NCI-H345 treated with DMSO at 0.1 percent for 48 hours (cell line): ENCODE measurements around the gene NRAP.

Experiments used
- DNase-seq: peaks from one replicate; lab custom pipeline; 2025; ENCODE audit not compliant: unreplicated experiment; lab: John Stamatoyannopoulos, UW

Gene NRAP

DNA sequence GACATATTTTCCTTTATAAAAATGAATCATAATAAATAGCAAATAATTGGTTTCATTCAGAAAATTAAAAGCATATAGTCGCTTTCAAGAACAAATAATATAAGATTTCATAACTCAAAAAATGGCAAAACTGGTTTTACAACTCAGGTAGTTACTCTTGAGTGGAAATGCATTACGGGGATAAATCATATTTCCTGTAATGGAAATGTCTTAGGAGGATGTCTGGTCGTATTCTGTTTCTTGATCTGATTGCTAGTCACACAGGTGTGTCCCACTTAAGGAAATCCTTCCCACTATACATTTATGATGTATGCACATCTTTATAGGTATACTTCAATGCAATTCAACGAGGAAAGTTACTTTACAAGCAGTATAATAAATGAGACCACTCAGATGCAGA, 20.7 kb downstream of the NRAP start:
- no peak for DNase-seq

DNA sequence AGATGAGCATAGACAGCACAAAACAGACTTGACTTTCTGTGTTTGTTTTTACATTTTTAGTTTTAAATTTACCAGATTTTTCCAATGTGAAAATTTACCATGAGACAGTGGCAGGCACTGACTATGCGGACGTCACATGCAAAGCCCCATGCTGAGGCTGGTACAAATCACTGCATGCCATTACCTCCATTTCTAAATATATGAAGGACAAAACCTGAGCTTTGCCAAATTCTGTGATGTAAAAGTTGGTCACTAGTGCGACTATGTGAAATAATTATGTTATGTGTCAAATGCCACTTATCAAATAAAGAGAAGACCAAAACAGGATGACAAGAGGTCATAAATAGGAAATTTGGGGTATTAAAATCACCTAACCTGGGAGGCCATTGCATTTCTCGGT, 22.1 kb downstream of the NRAP start:
- no peak for DNase-seq

DNA sequence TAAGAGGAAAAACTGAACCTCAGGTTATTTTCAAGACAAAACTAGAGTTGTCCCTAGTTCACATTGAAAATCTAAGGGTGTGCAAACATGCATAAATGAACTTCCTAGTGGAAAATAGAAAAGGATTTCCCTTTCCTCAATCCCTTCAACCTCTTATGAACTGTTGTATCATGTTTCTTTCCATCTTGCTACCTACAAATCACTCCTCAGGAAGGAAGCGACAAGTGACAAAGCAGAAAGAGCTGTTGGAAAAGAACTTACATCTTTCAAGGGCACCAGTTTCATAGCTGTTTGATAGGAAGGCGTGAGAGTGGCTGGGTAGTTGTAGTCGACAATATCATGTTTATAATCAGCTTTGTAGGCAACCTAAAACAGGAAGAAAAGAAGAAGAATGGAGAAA, 23.9 kb downstream of the NRAP start:
- no peak for DNase-seq

DNA sequence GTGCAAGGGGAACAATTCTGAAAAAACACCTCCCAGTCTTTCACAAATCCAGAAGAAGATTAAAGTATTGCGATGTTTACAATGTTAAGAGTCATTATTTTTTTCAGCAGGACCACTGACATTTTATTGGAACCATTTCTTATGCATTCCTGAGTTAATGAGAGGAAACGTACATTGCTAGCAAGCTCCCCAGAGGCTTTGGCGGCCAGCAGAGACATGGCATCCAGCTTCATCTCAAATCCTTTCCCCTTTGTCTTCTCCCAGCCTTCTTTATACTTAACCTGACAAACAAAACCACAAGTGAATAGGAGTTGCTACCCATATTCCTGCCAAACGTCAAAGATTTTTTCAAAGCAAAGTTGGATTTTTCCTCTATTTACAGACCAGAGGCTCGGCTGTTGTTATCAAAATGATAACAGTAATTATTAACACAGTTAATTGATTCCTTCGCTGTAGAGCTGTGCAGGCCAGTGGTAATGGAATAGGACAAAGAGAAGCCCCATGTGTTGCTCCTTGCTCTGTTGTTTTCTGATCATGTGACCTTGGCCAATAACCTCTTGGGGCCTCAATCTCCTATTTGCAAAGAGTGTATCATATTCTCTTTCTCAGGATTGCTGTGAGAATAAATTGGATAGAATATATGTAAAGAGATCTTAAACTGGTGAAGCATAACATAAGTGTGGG, 32.0 kb downstream of the NRAP start:
- DNase-seq = no peak

DNA sequence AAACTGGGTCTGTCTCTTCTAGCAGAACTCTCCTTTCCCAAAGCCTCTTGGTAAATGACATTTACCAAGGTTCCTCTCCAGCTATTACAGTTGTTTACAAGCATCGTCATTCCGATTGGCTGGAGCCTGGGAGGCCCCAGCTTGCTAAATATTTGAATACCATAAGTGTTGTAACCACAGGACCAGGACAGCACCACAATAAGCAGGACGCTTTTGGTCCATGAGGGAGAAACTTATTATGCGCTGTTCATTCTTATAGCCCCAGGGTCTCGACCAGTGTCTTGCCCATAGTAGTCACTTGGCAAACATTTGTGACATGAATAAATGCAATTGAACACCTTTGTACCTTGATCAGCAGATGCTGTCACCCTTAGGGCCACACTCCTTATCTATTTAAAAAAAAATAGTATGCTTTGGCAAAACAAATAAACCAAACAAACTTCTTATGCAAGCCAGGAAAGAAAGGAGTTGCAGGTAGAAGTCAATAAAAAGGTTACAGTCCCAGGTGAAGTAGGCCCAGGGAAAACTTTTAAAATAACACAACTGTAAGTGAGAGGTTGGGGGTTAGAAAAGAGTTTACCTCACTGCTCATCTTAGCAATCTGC, 32.8 kb downstream of the NRAP start:
- no peak for DNase-seq

DNA sequence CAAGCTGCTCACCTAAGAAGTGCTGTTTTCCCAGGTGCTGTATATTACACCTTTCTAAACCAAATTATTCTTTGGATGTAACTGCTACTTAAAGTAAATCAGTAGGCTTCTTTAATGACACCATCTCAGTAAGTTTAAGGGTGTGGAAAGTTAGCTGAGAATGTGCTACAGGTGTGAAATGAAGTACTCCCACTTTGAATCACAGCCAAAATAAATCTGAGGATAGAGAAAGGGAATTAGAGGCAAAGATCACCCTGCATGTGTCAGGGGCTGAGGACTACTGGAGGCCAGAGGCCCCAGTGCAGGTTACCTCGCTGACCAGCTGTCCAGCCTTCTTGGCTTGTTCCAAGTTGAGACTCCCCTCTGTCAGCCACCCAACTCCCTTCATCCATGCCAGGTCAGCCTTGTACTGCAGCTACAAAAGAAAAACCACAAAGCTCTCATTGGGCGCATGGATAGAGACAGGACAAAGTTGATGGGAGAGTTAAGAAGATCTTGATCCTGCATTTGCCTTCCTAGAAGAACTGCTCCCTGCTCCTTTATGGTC, 35.2 kb downstream of the NRAP start:
- DNase-seq = no peak

DNA sequence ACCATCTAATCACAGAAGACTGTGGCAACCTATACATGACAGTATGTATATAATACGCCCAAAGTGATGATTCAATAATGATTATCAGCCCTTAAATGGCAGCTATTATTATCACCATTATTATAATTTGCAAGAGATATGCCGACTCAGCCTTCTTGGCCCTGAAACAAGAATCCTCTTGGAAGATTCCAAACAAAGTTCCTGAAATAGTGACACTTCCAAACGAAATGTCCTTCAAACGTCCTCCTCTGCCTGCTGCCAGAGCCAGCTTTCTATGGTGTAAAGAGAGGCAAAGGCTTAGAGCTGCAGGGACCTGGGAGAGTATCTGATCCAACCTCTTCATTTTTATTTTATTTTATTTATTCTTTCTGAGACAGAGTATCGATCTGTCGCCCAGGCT, 36.0 kb downstream of the NRAP start:
- no peak for DNase-seq

DNA sequence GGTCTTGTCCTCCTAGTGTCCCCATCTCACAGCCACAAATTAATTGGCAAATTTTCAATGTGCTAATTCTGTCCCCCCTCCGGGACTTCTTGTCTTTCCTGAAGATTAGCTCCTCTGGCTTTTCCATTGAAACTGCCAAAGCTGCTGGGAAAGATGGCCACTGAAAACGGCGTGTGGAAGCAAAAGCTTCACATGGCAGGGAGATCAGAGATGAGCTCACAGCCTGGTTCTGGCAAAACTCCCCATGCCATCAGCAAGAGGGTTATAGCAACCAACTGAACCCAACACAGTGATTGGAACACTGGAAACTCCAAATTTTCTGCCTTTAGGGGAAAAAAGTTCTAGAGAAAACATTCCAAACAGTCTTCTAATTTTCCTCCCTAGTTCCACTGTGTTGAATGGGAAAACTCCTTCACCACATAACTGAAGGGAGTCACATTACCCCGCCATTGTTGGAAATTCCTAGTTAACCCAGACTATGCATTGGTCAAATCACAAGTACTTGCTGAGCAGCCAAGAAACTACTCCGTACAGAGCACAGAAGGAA, 37.0 kb downstream of the NRAP start:
- no peak for DNase-seq

DNA sequence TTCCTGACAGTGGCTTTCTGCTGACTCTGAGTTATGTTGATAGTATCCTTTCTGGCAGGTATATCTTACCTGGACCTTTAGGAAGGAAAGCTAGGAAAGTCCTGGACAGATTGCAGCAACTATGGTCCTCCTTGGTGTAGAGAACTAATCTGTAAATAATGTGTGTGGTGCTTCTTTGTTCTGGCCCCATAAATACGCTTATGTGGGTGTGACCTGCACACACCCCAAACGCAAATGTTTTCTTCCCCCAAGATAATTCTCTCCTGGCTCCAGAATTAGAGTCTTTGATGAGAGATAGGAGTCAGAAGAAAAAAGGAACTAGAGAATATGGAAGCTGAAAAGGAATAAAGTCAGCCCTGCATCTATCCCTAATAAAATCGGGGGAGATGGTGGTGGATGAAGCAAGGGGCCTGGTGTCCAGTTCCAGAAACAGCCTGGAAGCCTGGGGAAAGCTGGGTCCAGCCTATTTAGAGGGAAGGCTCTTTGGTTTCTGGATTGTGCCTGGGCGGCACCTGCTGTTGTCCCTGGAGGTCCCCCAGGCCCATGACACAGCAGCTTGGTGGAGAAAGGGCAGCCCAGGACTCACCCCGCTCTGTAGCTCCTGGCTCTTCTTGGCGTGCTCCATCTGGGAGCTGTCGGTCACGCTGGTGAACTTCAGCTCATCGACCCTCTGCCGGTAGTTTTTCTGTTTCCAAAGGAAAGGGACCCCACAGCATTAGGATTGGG, 38.2 kb downstream of the NRAP start:
- DNase-seq = no peak

DNA sequence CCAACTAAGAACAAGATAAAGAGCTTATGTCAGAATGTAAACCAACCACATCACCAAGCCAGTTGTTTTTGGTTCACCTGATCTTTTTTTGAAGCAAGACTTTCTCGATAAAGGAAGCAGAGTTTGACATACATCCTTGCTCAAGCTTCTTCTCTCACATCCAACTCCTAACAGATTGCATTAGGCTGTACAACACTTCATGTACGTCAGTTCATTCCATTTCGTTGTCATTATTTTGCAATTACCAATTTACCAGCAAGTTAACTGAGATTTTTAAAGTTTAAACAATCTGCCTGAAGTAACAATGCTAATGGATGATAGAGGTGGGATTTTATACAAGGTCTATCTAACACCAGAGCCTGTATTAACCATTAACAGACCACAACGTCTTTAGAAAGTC, 41.0 kb downstream of the NRAP start:
- DNase-seq = no peak

DNA sequence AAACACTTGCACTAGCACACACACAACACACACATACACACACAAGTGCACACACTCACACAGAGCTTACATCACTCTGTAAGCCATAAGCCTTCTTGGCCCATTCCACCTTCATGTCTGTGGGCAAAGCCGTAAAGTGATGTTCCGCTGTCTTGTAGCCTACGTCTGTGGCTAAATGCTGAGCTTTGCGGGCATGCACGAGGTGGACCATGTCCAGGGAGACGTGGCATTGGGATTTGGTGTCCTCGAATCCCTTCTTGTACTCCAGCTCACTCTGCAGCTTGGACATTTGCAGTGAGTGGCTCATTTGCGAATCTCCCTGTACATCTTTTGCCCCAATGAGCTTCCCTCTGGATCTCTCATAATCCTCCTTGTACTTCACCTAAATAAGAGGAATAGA, 42.0 kb downstream of the NRAP start:
- DNase-seq = no peak

DNA sequence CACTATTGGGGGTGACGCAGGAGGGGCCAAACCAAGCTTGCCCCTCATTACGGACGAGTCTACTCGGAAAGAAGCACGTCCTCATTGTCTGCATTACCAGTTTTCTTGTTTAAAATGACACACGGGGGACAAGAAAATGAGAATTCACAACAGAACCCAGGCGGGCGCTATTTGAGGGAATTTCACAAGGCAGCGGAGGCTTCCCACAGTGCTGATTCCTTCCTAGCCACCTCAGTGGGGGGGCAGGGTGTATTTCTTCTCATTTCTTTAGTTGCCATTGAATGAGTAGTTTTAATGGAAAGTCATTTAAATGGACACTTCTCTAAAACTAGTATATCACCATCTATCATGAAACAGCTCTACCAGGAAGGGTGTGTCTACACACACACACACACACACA, 42.9 kb downstream of the NRAP start:
- no peak for DNase-seq

DNA sequence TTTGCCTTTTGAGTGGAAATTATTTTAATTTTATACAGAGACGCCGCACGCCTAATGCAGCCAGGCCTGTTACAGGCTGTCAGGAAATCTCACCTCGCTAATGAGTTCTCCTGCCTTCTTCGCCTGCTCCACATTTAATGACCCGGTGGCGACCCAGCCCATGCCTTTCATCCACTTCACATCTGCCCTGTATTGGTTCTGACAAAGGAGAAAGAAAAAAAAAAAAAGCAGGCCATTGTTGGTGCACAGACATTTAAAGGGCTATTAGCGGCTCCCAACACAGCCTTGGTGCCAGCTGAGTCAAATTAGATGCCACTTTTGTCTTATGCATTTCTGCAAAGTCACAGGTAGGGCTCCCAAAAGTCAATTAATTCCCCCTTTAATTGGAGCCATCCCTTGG, 43.3 kb downstream of the NRAP start:
- DNase-seq = no peak

DNA sequence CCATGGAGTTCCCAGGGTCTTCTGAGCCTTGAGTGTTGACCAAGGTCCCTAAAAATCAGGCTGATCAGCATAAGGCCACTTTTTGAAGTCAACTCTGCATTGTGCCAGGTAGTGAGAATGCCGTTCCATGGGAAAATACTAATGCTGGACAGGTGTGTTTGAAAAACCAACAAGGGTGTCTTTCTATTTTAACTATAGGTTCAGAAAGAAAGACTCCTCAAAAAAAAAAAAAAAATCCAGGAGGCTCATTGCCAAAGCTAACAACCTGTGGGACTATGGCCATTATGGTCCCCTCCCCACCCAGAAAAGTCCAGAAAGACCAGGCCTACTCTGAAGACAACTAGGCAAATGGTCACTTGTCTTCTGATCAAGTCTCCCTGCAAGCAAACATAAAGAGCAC, 44.4 kb downstream of the NRAP start:
- no peak for DNase-seq

DNA sequence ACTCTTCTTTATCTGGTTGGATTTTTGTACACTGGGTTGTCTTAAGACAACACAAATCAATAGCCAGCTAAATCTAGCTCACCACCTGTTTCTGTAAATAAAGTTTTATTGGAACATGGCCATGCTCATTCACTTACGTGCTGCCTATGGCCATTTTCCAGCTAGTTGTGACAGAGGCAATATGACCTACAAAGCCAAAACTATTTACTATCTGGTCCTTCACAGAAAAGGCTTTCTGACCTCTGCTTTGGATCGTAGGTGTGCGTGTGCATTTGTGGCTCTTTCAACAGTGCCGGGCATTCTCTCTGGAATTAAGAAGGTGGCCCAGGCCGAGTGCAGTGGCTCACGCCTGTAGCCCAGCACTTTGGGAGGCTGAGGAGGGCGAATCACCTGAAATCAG, 45.5 kb downstream of the NRAP start:
- no peak for DNase-seq

DNA sequence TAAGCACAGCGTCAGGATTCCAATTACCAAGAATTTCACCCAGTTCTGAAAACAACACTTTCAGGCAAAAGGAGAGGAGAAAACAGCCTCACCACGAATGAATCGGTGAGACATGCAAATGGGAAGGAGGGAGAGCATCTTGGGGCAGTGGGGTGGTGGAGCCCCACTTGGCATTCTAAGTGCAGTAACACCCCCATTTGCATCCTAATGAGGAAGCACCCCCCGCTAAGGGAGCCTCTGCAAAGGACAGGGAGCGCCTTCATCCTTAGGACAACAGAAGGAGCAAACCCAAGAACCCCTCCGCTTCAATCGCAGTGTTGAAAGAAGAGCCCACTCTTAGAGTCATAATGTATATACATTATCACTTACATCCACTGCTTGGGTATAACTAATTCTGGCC, 46.8 kb downstream of the NRAP start:
- DNase-seq = no peak

DNA sequence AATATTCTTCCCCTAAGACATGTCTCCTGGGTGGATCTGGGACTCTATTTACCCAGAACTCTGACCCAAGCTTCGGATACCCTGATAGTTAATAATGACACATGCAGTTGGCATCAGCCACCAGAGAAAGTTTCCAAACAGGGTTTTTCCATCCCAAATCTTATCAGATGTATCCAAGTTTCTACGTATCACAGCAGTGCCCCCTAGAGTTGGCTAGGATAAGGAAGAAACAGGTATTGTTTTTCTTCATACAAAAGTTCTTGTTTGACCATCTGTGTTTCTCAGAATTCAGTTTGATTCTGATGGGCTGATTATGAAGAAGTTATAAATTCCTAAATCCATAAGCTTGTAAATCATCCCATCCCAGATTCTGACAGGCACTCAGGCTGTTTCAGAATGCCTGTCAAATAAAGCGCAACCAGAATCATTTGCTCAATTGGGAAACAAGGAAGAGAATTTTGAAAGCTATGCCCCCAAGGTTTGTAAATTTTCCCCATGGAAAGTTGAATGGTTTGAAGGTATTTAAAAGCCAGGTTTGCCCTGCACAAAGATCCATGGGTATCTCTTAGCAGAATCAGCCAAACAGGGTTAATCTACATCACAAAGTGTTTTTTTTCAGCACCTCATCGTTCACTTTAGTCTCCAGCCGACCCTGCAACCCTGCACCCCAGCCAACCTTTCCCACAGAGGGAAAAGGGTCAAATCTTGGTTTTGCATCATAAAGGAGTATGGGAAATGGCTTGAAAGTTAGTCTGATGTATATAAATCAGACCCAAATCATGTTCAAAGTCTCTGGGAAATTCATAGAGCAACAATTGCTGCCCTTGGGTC, 47.4 kb downstream of the NRAP start:
- DNase-seq = no peak

DNA sequence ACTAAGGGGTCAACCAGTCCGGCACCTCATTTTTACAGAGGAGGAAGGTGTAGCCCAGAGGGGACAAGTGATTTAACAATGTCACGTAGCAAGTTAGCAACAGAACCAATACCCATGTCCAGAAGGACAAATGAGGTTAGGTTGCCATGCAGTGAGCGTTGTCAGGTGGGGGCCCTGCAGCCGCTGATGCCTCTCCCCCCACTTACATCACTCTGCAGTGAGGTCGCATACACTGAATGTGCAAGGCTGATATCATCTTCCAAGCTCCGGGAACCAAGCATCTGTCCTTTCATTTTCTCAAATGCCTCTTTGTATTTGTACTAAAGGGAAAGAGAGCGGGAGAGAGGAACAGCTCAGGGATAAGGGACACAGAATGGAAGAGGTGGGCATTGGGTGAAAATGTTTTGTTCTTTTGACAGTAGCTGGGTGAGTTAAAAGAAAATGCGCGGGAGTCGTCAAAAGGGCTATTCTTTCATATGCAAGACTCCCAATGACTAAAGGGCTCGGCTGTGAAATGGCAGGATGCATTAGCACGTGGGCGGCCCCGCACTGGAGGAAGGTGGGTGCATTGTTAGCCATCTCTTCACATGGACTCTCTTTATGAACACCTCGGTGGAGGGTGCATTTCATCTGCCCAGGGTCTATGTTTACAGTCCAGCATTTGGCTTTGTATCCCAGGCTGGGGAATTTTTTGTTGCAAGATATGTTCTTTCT, 49.7 kb downstream of the NRAP start:
- DNase-seq = no peak

DNA sequence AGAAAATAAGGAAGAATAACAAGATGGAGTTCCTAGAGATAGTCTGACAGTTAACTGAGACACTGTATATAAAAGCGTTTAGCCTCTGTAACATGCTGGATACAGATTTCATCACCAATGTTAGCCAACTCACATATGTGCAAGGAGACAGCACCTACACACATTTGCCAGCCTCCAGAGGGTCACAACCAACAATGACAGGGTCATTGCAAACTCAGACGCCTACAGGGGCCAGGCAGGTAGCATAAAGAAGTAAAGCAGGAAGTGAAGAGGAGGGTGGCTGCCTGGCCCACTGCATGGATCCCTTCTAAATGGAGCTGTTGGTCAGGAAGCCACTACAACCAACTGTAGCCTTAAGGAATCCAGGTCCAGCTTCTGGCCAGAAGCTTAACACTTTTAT, 50.4 kb downstream of the NRAP start:
- DNase-seq = no peak

DNA sequence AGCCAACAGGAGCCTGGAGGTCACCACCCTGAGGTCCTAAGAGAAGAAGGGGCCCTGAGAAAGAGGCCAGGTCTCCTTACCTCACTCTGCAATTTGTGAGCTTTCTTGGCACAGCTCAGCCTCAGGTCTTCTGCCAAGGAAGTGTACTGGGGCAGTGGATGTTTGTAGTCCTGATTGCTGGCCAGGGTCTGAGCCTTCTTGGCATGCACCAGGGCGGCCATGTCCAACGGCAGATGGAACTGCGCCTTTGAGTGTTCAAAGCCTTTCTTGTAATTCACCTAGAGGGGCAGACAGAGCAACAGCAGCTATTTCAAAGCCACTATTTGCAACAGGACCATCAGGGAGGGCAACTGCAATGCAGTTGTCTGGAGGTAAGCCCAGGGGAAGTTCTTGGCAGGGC, 51.7 kb downstream of the NRAP start:
- DNase-seq = no peak
